Left ventricle myocardium inferior (tissue), 1 donor: Measurements from ENCODE around the gene AUTS2. TPM values are rescaled to one million over a fixed set of nuclear protein-coding genes. Genes with fewer than 3 reads are reported as not detected.

Experiments used
- DNase-seq: peaks from one replicate; pipeline ENCODE4 v3.0.0-alpha.2; 2020
- H3K27ac ChIP-seq: fragments of 200-600 bp; replicated peaks from 2 replicates; pipeline ENCODE4 v1.8.0; 2021
- H3K27me3 ChIP-seq: fragments of 200-600 bp; 2 replicates; pipeline ENCODE4 v1.8.0; 2021; ENCODE audit warnings: low read depth
- H3K36me3 ChIP-seq: fragments of 200-600 bp; 2 replicates; pipeline ENCODE4 v1.8.0; 2021
- H3K4me1 ChIP-seq: fragments of 200-600 bp; 2 replicates; pipeline ENCODE4 v1.8.0; 2021
- H3K4me3 ChIP-seq: fragments of 200-600 bp; 2 replicates; pipeline ENCODE4 v1.8.0; 2021; ENCODE audit warnings: mild to moderate bottlenecking, moderate library complexity
- H3K9me3 ChIP-seq: fragments of 200-600 bp; replicated peaks from 2 replicates; pipeline ENCODE4 v1.8.0; 2021
- intact Hi-C: fragments of 100-400 bp; cut with micrococcal nuclease; formaldehyde crosslinking; loops from one replicate; pipeline ENCODE4 v1.11.0; 2022
- total RNA-seq: library from RNA; stranded (reverse); fragmentation: NEBNext Ultra II Directional; extraction: Animal tissue kit (Norgen Biotek cat#: 25700); gene quantifications from one replicate; pipeline ENCODE4 v1.2.1, GENCODE V29; 2021
- TF ChIP-seq, protein P1 (sequence below): fragments of 200-600 bp; IDR thresholded peaks from 2 replicates; pipeline ENCODE4 v1.8.0; 2021; ENCODE audit warnings: antibody characterized with exemption, mild to moderate bottlenecking, borderline replicate concordance
- donor health status: DM: no; HTN: yes; CAD: no; lungs with severe emphysema.

The AUTS2 gene
- total RNA-seq, 1 donor from 2014 or later: 10.5 TPM

DNA sequence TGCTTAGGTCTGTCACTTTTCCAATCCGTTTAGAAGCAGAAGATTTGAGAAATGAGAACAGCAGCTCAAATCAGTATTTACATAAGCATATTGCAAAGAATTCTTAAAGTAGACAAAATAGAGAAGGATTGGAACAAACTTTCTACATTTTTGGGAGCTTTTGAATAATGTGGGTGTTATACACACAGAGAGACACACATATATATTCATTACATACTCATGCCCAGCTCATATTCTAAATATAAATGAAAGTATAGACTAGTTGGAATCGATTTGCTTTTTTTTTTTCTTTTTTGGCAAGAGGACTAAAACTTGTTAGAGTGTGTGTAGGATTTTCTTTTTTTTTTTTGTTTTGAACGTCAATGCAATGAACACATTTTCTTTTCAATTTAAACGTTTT, 538.9 kb downstream of the AUTS2 start:
- TF ChIP-seq, protein P1, sequence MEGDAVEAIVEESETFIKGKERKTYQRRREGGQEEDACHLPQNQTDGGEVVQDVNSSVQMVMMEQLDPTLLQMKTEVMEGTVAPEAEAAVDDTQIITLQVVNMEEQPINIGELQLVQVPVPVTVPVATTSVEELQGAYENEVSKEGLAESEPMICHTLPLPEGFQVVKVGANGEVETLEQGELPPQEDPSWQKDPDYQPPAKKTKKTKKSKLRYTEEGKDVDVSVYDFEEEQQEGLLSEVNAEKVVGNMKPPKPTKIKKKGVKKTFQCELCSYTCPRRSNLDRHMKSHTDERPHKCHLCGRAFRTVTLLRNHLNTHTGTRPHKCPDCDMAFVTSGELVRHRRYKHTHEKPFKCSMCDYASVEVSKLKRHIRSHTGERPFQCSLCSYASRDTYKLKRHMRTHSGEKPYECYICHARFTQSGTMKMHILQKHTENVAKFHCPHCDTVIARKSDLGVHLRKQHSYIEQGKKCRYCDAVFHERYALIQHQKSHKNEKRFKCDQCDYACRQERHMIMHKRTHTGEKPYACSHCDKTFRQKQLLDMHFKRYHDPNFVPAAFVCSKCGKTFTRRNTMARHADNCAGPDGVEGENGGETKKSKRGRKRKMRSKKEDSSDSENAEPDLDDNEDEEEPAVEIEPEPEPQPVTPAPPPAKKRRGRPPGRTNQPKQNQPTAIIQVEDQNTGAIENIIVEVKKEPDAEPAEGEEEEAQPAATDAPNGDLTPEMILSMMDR: no peak
- Histone ChIP-seq H3K36me3 (no peaks in the 10 kb centered on the region), H3K27ac (no peak overlapping the region), H3K4me3 (no peak overlapping the region), H3K27me3 (no peaks in the 10 kb centered on the region), H3K4me1 (peaks cover 7% of the 10 kb centered on the region), H3K9me3 (no peaks in the 10 kb centered on the region)
- DNase-seq: no peak
- intact Hi-C loops: no loop called here

GRCh38 chr7:70142247-70142932, 544.1 kb downstream of the AUTS2 start:
- Histone ChIP-seq H3K9me3 (no peaks in the 10 kb centered on the region), H3K27ac (no peak overlapping the region), H3K4me1 (no peaks in the 10 kb centered on the region), H3K36me3 (no peaks in the 10 kb centered on the region), H3K27me3 (no peaks in the 10 kb centered on the region), H3K4me3 (no peak overlapping the region)
- DNase-seq: no peak
- TF ChIP-seq, protein P1: no peak
- intact Hi-C loops: no loop called here

GRCh38 chr7:70143075-70144044, 545.1 kb downstream of the AUTS2 start:
- DNase-seq: no peak
- TF ChIP-seq, protein P1: no peak
- Histone ChIP-seq H3K9me3 (no peaks in the 10 kb centered on the region), H3K4me1 (no peaks in the 10 kb centered on the region), H3K27me3 (no peaks in the 10 kb centered on the region), H3K4me3 (no peak overlapping the region), H3K27ac (no peak overlapping the region), H3K36me3 (no peaks in the 10 kb centered on the region)
- intact Hi-C loops: no loop called here

DNA sequence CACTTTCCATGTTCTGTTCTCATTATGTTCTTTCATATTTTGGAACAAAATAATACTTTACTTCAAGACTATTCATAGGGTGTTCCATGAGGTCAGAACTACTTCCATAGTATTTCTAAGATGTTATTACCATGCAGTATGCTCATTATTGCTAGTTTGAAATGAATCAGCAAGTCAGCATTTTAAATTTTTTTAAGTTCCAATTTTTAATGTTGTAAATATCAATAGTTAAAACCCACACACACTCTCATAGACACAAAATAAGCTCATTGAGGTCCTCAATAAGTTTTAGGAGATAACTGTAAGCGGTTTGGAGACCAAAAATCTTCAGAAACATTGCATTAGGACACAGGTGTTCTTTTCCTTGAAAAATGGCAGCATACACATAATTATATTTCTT, 550.7 kb downstream of the AUTS2 start:
- no peak for DNase-seq
- Histone ChIP-seq H3K27me3 (no peaks in the 10 kb centered on the region), H3K4me3 (no peak overlapping the region), H3K36me3 (no peaks in the 10 kb centered on the region), H3K27ac (no peak overlapping the region), H3K9me3 (peaks cover 21% of the 10 kb centered on the region), H3K4me1 (no peaks in the 10 kb centered on the region)
- intact Hi-C loops: no loop called here
- TF ChIP-seq, protein P1: no peak

- H3K36me3 ChIP-seq: no peaks in the 10 kb centered on the region
- DNase-seq: no peak
- H3K27ac ChIP-seq: no peak overlapping the region
- TF ChIP-seq, protein P1: no peak
- H3K9me3 ChIP-seq: peaks cover 21% of the 10 kb centered on the region
- no peaks in the 10 kb centered on the region for H3K27me3 ChIP-seq
- intact Hi-C loops: no loop called here
- no peaks in the 10 kb centered on the region for H3K4me1 ChIP-seq
- H3K4me3 ChIP-seq: no peak overlapping the region
These were observed 554.0 kb downstream of the AUTS2 start for GRCh38 chr7:70152313-70152712.
